IMR-90 (cell line): Measurements from ENCODE around the gene HOXD12. TPM values are rescaled to one million over a fixed set of nuclear protein-coding genes. Genes with fewer than 3 reads are reported as not detected.

Source experiments
- ATAC-seq: fragments of 200-7000 bp; cut with Tn5 transposase; 2 replicates; pipeline ENCODE4 v1.9.1; 2020; ENCODE audit warnings: low read depth, mild to moderate bottlenecking, moderate library complexity
- BruUV-seq: library from RNA; stranded (reverse); fragments of 400-500 nt; replicated peaks from 2 replicates; lab custom pipeline; 2021; lab: Mats Ljungman, UMichigan
- CTCF ChIA-PET: fragments of 300-600 bp; formaldehyde crosslinking; extraction: SDS; loops from one replicate; lab custom pipeline; 2021; ENCODE audit warnings: antibody characterized with exemption; lab: Yijun Ruan, JAX
- POLR2A ChIA-PET: fragments of 300-600 bp; sonication (Branson Sonifier 250); formaldehyde crosslinking; loops from one replicate; lab custom pipeline; 2022; ENCODE audit warnings: antibody characterized with exemption; ENCODE audit not compliant: unreplicated experiment; lab: Charles Lee
- DNase-seq: peaks from one replicate; pipeline ENCODE4 v3.0.0; 2013
- H2AFZ ChIP-seq: replicated peaks from 2 replicates; pipeline ENCODE3; 2013; ENCODE audit warnings: low read length, mild to moderate bottlenecking; ENCODE audit not compliant: poor library complexity
- H2AK5ac ChIP-seq: 2 replicates; pipeline ENCODE4 v1.6.1; 2013; ENCODE audit warnings: low read depth, low read length, inconsistent platforms
- H2AK9ac ChIP-seq: replicated peaks from 2 replicates; pipeline ENCODE3; 2013; ENCODE audit warnings: mild to moderate bottlenecking, low read depth, low read length, moderate library complexity; ENCODE audit not compliant: poor library complexity
- H2BK120ac ChIP-seq: 2 replicates; pipeline ENCODE4 v1.6.1; 2013; ENCODE audit warnings: low read depth, low read length, inconsistent platforms
- H2BK15ac ChIP-seq: 3 replicates; pipeline ENCODE4 v1.6.1; 2013; ENCODE audit warnings: low read depth, low read length, inconsistent platforms
- H2BK20ac ChIP-seq: 2 replicates; pipeline ENCODE4 v1.6.1; 2013; ENCODE audit warnings: low read depth, mild to moderate bottlenecking, inconsistent platforms, low read length, moderate library complexity
- H2BK5ac ChIP-seq: 2 replicates; pipeline ENCODE4 v1.6.1; 2013; ENCODE audit warnings: mild to moderate bottlenecking, low read depth, low read length, inconsistent platforms; ENCODE audit not compliant: poor library complexity, severe bottlenecking
- H3K14ac ChIP-seq: replicated peaks from 2 replicates; pipeline ENCODE4 v1.6.1; 2013; ENCODE audit warnings: low read depth, low read length, inconsistent platforms
- H3K18ac ChIP-seq: 2 replicates; pipeline ENCODE4 v1.6.1; 2013; ENCODE audit warnings: low read depth, low read length, control low read depth
- H3K23ac ChIP-seq: 2 replicates; pipeline ENCODE4 v1.6.1; 2013; ENCODE audit warnings: low read depth, low read length, inconsistent platforms
- H3K27ac ChIP-seq: 2 replicates; pipeline ENCODE4 v1.5.1; 2013; ENCODE audit warnings: mild to moderate bottlenecking, control low read depth, low read length; ENCODE audit not compliant: insufficient read depth
- H3K27me3 ChIP-seq: 2 replicates; pipeline ENCODE4 v1.6.1; 2013; ENCODE audit warnings: low read length; ENCODE audit not compliant: control insufficient read depth, insufficient read depth
- H3K36me3 ChIP-seq: 2 replicates; pipeline ENCODE4 v1.6.1; 2013; ENCODE audit warnings: low read length, mixed read lengths; ENCODE audit not compliant: control insufficient read depth, insufficient read depth
- H3K4ac ChIP-seq: 2 replicates; pipeline ENCODE4 v1.6.1; 2013; ENCODE audit warnings: low read depth, low read length, inconsistent platforms
- H3K4me1 ChIP-seq: 2 replicates; pipeline ENCODE4 v1.6.1; 2013; ENCODE audit warnings: low read length, mixed read lengths; ENCODE audit not compliant: control insufficient read depth, insufficient read depth
- H3K4me2 ChIP-seq: 2 replicates; pipeline ENCODE4 v1.6.1; 2013; ENCODE audit warnings: low read depth, mild to moderate bottlenecking, control low read depth, low read length, moderate library complexity
- H3K4me3 ChIP-seq: 2 replicates; pipeline ENCODE4 v1.5.1; 2013; ENCODE audit warnings: low read depth, mild to moderate bottlenecking, control low read depth, low read length, moderate library complexity; ENCODE audit not compliant: insufficient read depth
- H3K56ac ChIP-seq: 2 replicates; pipeline ENCODE4 v1.6.1; 2013; ENCODE audit warnings: low read length, inconsistent platforms; ENCODE audit not compliant: insufficient read depth; ENCODE audit errors: extremely low read depth
- H3K79me1 ChIP-seq, 2 experiments: 2 replicates each; pipeline ENCODE4 v1.6.1; 2013; ENCODE audit warnings: low read length in 2 of 2, inconsistent platforms in 1 of 2, low read depth in 1 of 2
- H3K9ac ChIP-seq: 2 replicates; pipeline ENCODE4 v1.6.1; 2013; ENCODE audit warnings: low read depth, low read length, control low read depth
- H3K9me1 ChIP-seq: 2 replicates; pipeline ENCODE4 v1.6.1; 2013; ENCODE audit warnings: low read length, inconsistent platforms; ENCODE audit not compliant: insufficient read depth
- H3K9me3 ChIP-seq: 2 replicates; pipeline ENCODE4 v1.6.1; 2013; ENCODE audit warnings: low read length; ENCODE audit not compliant: control insufficient read depth, insufficient read depth
- H4K20me1 ChIP-seq: 2 replicates; pipeline ENCODE4 v1.6.1; 2013; ENCODE audit warnings: low read length, inconsistent platforms; ENCODE audit not compliant: insufficient read depth
- H4K5ac ChIP-seq: 2 replicates; pipeline ENCODE4 v1.6.1; 2013; ENCODE audit warnings: mild to moderate bottlenecking, low read depth, low read length, control low read depth
- H4K8ac ChIP-seq, 2 experiments: 2 replicates each; pipeline ENCODE4 v1.6.1; 2013; ENCODE audit warnings: low read depth in 2 of 2, low read length in 2 of 2, control low read depth in 1 of 2, inconsistent platforms in 1 of 2
- H4K91ac ChIP-seq: 2 replicates; pipeline ENCODE4 v1.6.1; 2013; ENCODE audit warnings: low read depth, low read length, inconsistent platforms; ENCODE audit not compliant: insufficient read depth
- BHLHE40 ChIP-seq: fragments of 150-350 bp; IDR thresholded peaks from 2 replicates; pipeline ENCODE4 v1.6.1; 2016; ENCODE audit warnings: mild to moderate bottlenecking, low read depth, low read length
- CEBPB ChIP-seq: IDR thresholded peaks from 2 replicates; pipeline ENCODE4 v1.6.1; 2012; ENCODE audit warnings: low read depth, low read length, improper control_type of control experiment
- CHD1 ChIP-seq: IDR thresholded peaks from 2 replicates; pipeline ENCODE4 v1.6.1; 2012; ENCODE audit warnings: low read depth, low read length, improper control_type of control experiment
- CTCF ChIP-seq: conservative IDR thresholded peaks from 2 replicates; pipeline ENCODE4 v1.5.1; 2012; ENCODE audit warnings: mild to moderate bottlenecking, low read depth, low read length, improper control_type of control experiment
- ELK1 ChIP-seq: fragments of 150-350 bp; IDR thresholded peaks from 2 replicates; pipeline ENCODE4 v1.6.1; 2016; ENCODE audit warnings: low read depth, mild to moderate bottlenecking, low read length, moderate library complexity, borderline replicate concordance
- FOS ChIP-seq: fragments of 150-350 bp; IDR thresholded peaks from 2 replicates; pipeline ENCODE4 v1.6.1; 2016; ENCODE audit warnings: low read depth, low read length
- MAFK ChIP-seq: IDR thresholded peaks from 2 replicates; pipeline ENCODE4 v1.6.1; 2012; ENCODE audit warnings: low read depth, low read length, improper control_type of control experiment
- MAZ ChIP-seq: IDR thresholded peaks from 2 replicates; pipeline ENCODE4 v1.6.1; 2012; ENCODE audit warnings: low read depth, mild to moderate bottlenecking, low read length, improper control_type of control experiment, moderate library complexity, borderline replicate concordance
- MXI1 ChIP-seq: IDR thresholded peaks from 2 replicates; pipeline ENCODE4 v1.6.1; 2012; ENCODE audit warnings: low read depth, mild to moderate bottlenecking, low read length, moderate library complexity, borderline replicate concordance
- NFE2L2 ChIP-seq: fragments of 150-350 bp; IDR thresholded peaks from 2 replicates; pipeline ENCODE4 v1.6.1; 2016; ENCODE audit warnings: low read depth, mild to moderate bottlenecking, low read length
- RAD21 ChIP-seq: IDR thresholded peaks from 2 replicates; pipeline ENCODE4 v1.6.1; 2012; ENCODE audit warnings: low read length, improper control_type of control experiment
- RFX5 ChIP-seq: IDR thresholded peaks from 2 replicates; pipeline ENCODE4 v1.8.0; 2012; ENCODE audit warnings: low read depth, mild to moderate bottlenecking, low read length, moderate library complexity
- SMC3 ChIP-seq: fragments of 150-350 bp; IDR thresholded peaks from 2 replicates; pipeline ENCODE4 v1.6.1; 2016; ENCODE audit warnings: low read depth, mild to moderate bottlenecking, antibody characterized with exemption, low read length, moderate library complexity
- WGBS, 2 experiments: methylation state at CpG; one replicate each; pipeline versions ENCODE4 v1.1.5 to v1.1.7; 2013; ENCODE audit warnings: missing lambda C conversion rate in 2 of 2; ENCODE audit not compliant: insufficient read length in 1 of 2; ENCODE audit errors: extremely low coverage in 2 of 2; 5-methylcytosine and 5-hydroxymethylcytosine counted together
- dilution Hi-C: fragments of 300-500 bp; cut with HindIII; formaldehyde crosslinking; loops from one replicate; pipeline ENCODE4 v1.14.3; 2018; ENCODE audit warnings: low sequenced_read_pairs; ENCODE audit not compliant: unreplicated experiment
- in situ Hi-C: fragments of 300-500 bp; cut with MboI; formaldehyde crosslinking; loops from 3 replicates; pipeline ENCODE4 v1.14.3; 2019; ENCODE audit warnings: low sequenced_read_pairs, inconsistent platforms, mixed read lengths
- intact Hi-C: fragments of 100-400 bp; cut with micrococcal nuclease; formaldehyde crosslinking; loops from 2 replicates; pipeline ENCODE4 v1.10.0; 2022
- polyA plus RNA-seq, 3 experiments: library from polyadenylated mRNA; depleted of rRNA; stranded (reverse); fragments of >200 nt; gene quantifications; 2 replicates each; pipeline ENCODE4 v1.2.3, GENCODE V29; 2012; ENCODE audit warnings: low replicate concordance in 1 of 3
- total RNA-seq: library from RNA; depleted of rRNA; stranded (reverse); fragments of >200 nt; gene quantifications from 2 replicates; pipeline ENCODE4 v1.2.3, GENCODE V29; 2012
- TF ChIP-seq, protein P1 (sequence below): fragments of 150-350 bp; IDR thresholded peaks from 2 replicates; pipeline ENCODE4 v1.6.1; 2017; ENCODE audit warnings: mild to moderate bottlenecking, antibody characterized with exemption, low read length, low read depth

Gene HOXD12
- total and polyA plus RNA-seq, 2 of the 4 experiments (the other 2 are of a cell fraction) = not detected

DNA sequence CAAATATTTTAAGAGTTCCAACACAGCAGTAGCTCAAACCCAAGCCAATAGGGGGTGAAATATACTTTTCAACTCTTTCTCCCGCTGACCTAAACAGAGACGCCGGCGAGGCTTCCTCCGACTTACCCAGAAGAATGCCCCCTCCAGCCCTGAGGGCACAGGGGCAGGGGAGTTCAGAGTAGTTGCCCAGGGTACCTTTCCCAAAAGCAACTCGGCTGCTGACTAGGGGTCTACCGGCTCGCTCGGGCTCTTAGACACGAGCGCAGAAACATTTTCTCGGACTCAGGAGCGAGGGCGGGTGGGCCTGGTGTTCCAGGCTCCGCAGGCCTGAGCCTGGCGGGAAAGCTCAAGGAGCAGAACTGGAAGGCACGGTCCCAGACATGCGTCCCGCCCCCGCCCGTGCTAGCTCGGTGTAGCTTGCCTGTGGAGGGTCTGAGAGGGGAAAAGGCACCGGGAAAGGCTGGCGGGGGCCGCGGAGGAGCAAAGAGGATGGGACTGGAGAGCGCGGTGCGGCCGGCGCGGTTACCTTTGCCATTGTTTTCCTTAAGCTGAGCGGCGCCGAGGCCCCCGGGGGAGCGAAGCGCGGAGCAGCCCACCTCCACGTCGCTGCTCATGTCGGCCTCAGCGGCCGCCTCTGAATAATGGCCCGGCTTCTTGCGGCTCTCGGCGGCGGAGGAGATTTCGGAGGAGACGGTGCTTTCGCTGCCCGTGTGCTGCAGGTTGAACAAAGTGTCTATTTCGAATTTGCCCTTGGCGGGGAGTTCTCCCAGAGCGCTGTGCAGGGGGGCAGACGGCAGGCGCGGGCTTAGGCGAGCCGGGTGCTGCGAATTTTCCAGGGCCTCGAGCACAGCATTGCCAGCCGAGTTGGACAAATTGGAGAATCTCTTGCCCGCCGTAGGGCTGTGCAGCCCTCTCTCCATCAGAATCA lies 16.5 kb upstream of the HOXD12 start:
- intact Hi-C loops (no loop called here), in situ Hi-C loops (loop anchor here (25.0 kb wide), 2 partner anchors 1046 to 1346 kb away; no protein-coding TSS in a partner anchor), dilution Hi-C loops (no loop called here)
- Histone ChIP-seq H2AK5ac (no peak overlapping the region), H3K4ac (no peak overlapping the region), H2BK15ac (no peak overlapping the region), H3K9me3 (peaks cover 30% of the 10 kb centered on the region), H2AK9ac (no peak overlapping the region), H3K4me1 (peaks cover 1% of the 10 kb centered on the region), H3K9me1 (no peaks in the 10 kb centered on the region), H3K4me2 (no peak overlapping the region), H2BK120ac (no peak overlapping the region), H2AFZ (peak overlapping the region; percentile 18), H3K18ac (no peak overlapping the region), H3K23ac (no peak overlapping the region), H3K79me1 (no peaks in the 10 kb centered on the region), H2BK20ac (no peak overlapping the region), H3K4me3 (no peak overlapping the region), H3K56ac (no peak overlapping the region), H4K8ac (no peak overlapping the region), H4K91ac (no peak overlapping the region), H3K14ac (no peak overlapping the region), H2BK5ac (no peak overlapping the region), H3K9ac (no peak overlapping the region), H3K36me3 (no peaks in the 10 kb centered on the region), H4K20me1 (peaks cover 3% of the 10 kb centered on the region; the same call in 1 of the 2 replicates), H3K27me3 (peaks cover 90% of the 10 kb centered on the region), H3K27ac (no peak overlapping the region), H4K5ac (no peak overlapping the region)
- 3% methylated on average over 24 of the region's 66 CpGs; no CpG with 5 or more reads in 1 of the 2 experiments for WGBS, 2 experiments
- BruUV-seq = no TSS peak
- ATAC-seq (no peak), DNase-seq (no peak)
- ChIA-PET POLR2A (no interaction called here), CTCF (no interaction called here)
- no peak for TF ChIP-seq RFX5
- TF ChIP-seq SMC3 = no peak
- no peak for TF ChIP-seq MXI1
- TF ChIP-seq RAD21 = no peak
- TF ChIP-seq MAZ = no peak
- no peak for TF ChIP-seq CTCF
- TF ChIP-seq BHLHE40 = no peak
- no peak for TF ChIP-seq FOS
- no peak for TF ChIP-seq MAFK
- TF ChIP-seq, protein P1, sequence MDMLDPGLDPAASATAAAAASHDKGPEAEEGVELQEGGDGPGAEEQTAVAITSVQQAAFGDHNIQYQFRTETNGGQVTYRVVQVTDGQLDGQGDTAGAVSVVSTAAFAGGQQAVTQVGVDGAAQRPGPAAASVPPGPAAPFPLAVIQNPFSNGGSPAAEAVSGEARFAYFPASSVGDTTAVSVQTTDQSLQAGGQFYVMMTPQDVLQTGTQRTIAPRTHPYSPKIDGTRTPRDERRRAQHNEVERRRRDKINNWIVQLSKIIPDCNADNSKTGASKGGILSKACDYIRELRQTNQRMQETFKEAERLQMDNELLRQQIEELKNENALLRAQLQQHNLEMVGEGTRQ = no peak
- TF ChIP-seq CEBPB = no peak
- TF ChIP-seq CHD1 = no peak
- TF ChIP-seq NFE2L2 = no peak
- TF ChIP-seq ELK1 = no peak
